K562 (cell line): ENCODE measurements around the gene NDFIP1. TPM values are rescaled to one million over a fixed set of nuclear protein-coding genes. Genes with fewer than 3 reads are reported as not detected.

Source experiments
- ARID1B ChIP-seq: fragments of 450-650 bp; IDR thresholded peaks from 2 replicates; pipeline ENCODE4 v1.6.1; 2016; ENCODE audit warnings: antibody characterized with exemption, mild to moderate bottlenecking, inconsistent platforms
- ARID2 ChIP-seq: fragments of 450-650 bp; IDR thresholded peaks from 2 replicates; pipeline ENCODE4 v1.6.1; 2017; ENCODE audit warnings: antibody characterized with exemption, mild to moderate bottlenecking
- ATF3 ChIP-seq, 2 experiments: fragments of 450-650 bp in 1 of 2; sonication (generic) in 1 of 2; formaldehyde crosslinking in 1 of 2; IDR thresholded peaks in 1 of 2; conservative IDR thresholded peaks in 1 of 2; 2 replicates each; pipeline versions ENCODE4 v1.6.1 to v1.8.1; 2016 to 2023; ENCODE audit warnings: mild to moderate bottlenecking in 2 of 2, moderate library complexity in 2 of 2, inconsistent platforms in 1 of 2, missing genetic modification reagents in 1 of 2
- ATF7 ChIP-seq: fragments of 450-650 bp; IDR thresholded peaks from 2 replicates; pipeline ENCODE4 v1.7.1; 2014; ENCODE audit warnings: mild to moderate bottlenecking, moderate library complexity
- DPF2 ChIP-seq: fragments of 450-650 bp; IDR thresholded peaks from 2 replicates; pipeline ENCODE4 v1.6.1; 2016
- E2F6 ChIP-seq, 2 experiments: IDR thresholded peaks; 2 replicates each; pipeline ENCODE4 v1.6.1; 2011; ENCODE audit warnings: borderline replicate concordance in 1 of 2, control low read depth in 1 of 2, low read depth in 1 of 2, low read length in 1 of 2, mild to moderate bottlenecking in 1 of 2, mixed read lengths in 1 of 2, moderate library complexity in 1 of 2; ENCODE audit not compliant: insufficient read depth in 1 of 2, insufficient read length in 1 of 2, poor library complexity in 1 of 2, severe bottlenecking in 1 of 2; ENCODE audit errors: extremely low read depth in 1 of 2
- L3MBTL2 ChIP-seq: fragments of 450-650 bp; IDR thresholded peaks from 2 replicates; pipeline ENCODE4 v1.6.1; 2016; ENCODE audit warnings: mild to moderate bottlenecking, moderate library complexity
- MED1 ChIP-seq: sonication (generic); formaldehyde crosslinking; IDR thresholded peaks from 2 replicates; pipeline ENCODE4 v1.8.1; 2023; ENCODE audit warnings: missing genetic modification reagents, borderline replicate concordance
- MEIS2 ChIP-seq: fragments of 450-650 bp; IDR thresholded peaks from 2 replicates; pipeline ENCODE4 v1.6.1; 2014; ENCODE audit warnings: mild to moderate bottlenecking; ENCODE audit not compliant: partially characterized antibody
- MYC ChIP-seq, 2 experiments: fragments of 250-450 bp in 1 of 2; sonication (Bioruptor Pico) in 1 of 2; IDR thresholded peaks; 2 replicates each; pipeline versions ENCODE4 v1.5.1 to v1.6.1; 2012 to 2021; ENCODE audit warnings: low read depth in 2 of 2, borderline replicate concordance in 1 of 2, improper control_type of control experiment in 1 of 2, low read length in 1 of 2, mild to moderate bottlenecking in 1 of 2, moderate library complexity in 1 of 2
- SMARCA4 ChIP-seq: fragments of 450-650 bp; IDR thresholded peaks from 2 replicates; pipeline ENCODE4 v1.6.1; 2016
- STAT5A ChIP-seq: IDR thresholded peaks from 2 replicates; pipeline ENCODE4 v1.6.1; 2012; ENCODE audit warnings: low read length, inconsistent platforms, borderline replicate concordance
- TEAD4 ChIP-seq, 2 experiments: sonication (generic) in 1 of 2; formaldehyde crosslinking in 1 of 2; IDR thresholded peaks; 2 replicates each; pipeline versions ENCODE4 v1.6.1 to v1.8.0; 2012 to 2022; ENCODE audit warnings: borderline replicate concordance in 1 of 2, inconsistent platforms in 1 of 2, low read length in 1 of 2, mild to moderate bottlenecking in 1 of 2, missing genetic modification reagents in 1 of 2
- ZNF23 ChIP-seq: fragments of 250-450 bp; sonication (Bioruptor Pico); IDR thresholded peaks from 2 replicates; pipeline ENCODE4 v1.4.0; 2020; ENCODE audit warnings: mild to moderate bottlenecking
- ZNF384 ChIP-seq: IDR thresholded peaks from 2 replicates; pipeline ENCODE4 v1.6.1; 2012; ENCODE audit warnings: low read depth, low read length, improper control_type of control experiment
- polyA plus RNA-seq, 8 experiments: library from polyadenylated mRNA; depleted of rRNA in 4 of 8; stranded (reverse) in 5 of 8; unstranded in 3 of 8; fragments of >200 nt; fragmentation: Nextera tagmentation in 2 of 8; fragmentation: Illumina TruSeq in 1 of 8; extraction: Ambion mirVana in 2 of 8; extraction: Trizol in 1 of 8; gene quantifications; 2 replicates each; pipeline versions ENCODE4 v1.2.1 to v1.2.3, GENCODE V29; 2011 to 2014; ENCODE audit warnings: inconsistent platforms in 1 of 8, missing spikeins in 1 of 8
- total RNA-seq, 7 experiments: library from RNA; depleted of rRNA in 6 of 7; stranded (reverse); fragments of >200 nt in 6 of 7; fragmentation: Illumina TruSeq in 2 of 7; extraction: Trizol in 2 of 7; gene quantifications; 2 replicates each; pipeline versions ENCODE4 v1.2.1 to v1.2.3, GENCODE V29; 2011 to 2021; ENCODE audit warnings: low replicate concordance in 1 of 7

The NDFIP1 gene
- total and polyA plus RNA-seq, 9 of the 15 experiments (the other 6 are each of a cell fraction or from before 2014, with no cell fraction given): 5.3 to 37.5 (median 31.9) TPM

GRCh38 chr5:142110046-142110531 lies 1.5 kb downstream of the NDFIP1 start (continued):
- TF ChIP-seq MYC (IDR thresholded peaks at IDR 0.05; ENCODE audit: low read depth, low read length) (peak; percentile 64; the same call in 1 of the 2 replicates), MYC (CRISPR knock-in tag; IDR thresholded peaks at IDR 0.05; ENCODE audit: borderline replicate concordance, low read depth) (no peak), TEAD4 (IDR thresholded peaks at IDR 0.05; ENCODE audit: low read length) (peak; percentile 23; the same call in 1 of the 2 replicates), TEAD4 (CRISPR knock-in tag; IDR thresholded peaks at IDR 0.05; ENCODE audit: borderline replicate concordance) (no peak), SMARCA4 (peak; percentile 46; the same call in 1 of the 2 replicates), L3MBTL2 (peak; percentile 40), STAT5A (0 out of 2 replicates have a peak, but pooled peaks have one; percentile 19), DPF2 (0 out of 2 replicates have a peak, but pooled peaks have one; percentile 11), MEIS2 (peak; percentile 12), MED1 (CRISPR knock-in tag) (no peak), ATF3 (IDR thresholded peaks at IDR 0.05) (peak; percentile 39; the same call in 1 of the 2 replicates), ATF3 (CRISPR knock-in tag; conservative IDR thresholded peaks at IDR 0.05) (no peak), ARID2 (no peak), ZNF23 (CRISPR knock-in tag) (no peak), ARID1B (peak; percentile 19; the same call in 1 of the 2 replicates), ZNF384 (0 out of 2 replicates have a peak, but pooled peaks have one; percentile 28), ATF7 (0 out of 2 replicates have a peak, but pooled peaks have one; percentile 14), E2F6 (IDR thresholded peaks at IDR 0.05; ENCODE audit: borderline replicate concordance in 1 of 2, extremely low read depth in 1 of 2, insufficient read depth in 1 of 2, insufficient read length in 1 of 2, low read depth in 1 of 2, low read length in 1 of 2, poor library complexity in 1 of 2, severe bottlenecking in 1 of 2) (peak in 1 of 2 experiments; percentile 8)
